ENCODE measurements around the gene ATRAID.
A peak's percentile ranks its signal among the peaks of the same experiment; 100 is the strongest.

Gene ATRAID

DNA sequence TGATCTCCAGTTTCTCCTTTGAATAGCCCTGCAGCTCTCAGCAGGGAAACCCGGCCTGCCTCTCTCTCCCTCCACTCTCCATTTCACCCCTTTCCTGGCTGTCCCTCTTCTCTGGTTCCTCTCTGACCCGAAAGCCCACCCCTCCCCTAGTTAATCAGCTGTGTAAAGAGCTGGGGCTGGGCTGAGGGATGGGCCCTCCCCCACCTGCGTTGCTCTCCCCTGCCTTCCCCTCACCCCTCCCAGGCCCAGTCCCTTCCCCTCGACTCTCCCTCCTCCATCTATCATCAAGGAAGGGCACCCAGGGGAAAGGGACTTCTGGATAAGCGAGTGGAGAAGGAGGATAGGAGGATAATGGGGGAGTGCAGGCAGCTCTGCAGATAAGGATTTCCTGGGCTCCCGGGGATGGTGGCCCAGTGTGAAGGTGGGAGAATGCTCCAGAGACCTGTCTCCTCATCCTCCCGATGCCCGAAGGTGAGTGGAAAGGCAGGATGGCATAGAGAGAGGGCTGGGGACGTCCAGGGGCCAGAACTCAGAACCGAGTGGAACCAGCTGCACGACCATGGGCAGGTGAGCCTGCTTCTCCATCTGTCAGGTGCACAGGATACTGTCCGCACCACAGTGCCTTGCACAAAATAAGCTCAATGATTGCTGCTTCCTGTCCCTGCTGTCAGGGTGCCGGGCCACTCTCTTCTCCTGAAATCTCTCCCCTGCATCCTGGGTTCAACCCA, 39.0 kb downstream of the ATRAID start:
- DNase-seq (ENCODE audit: low read depth), result no peak

DNA sequence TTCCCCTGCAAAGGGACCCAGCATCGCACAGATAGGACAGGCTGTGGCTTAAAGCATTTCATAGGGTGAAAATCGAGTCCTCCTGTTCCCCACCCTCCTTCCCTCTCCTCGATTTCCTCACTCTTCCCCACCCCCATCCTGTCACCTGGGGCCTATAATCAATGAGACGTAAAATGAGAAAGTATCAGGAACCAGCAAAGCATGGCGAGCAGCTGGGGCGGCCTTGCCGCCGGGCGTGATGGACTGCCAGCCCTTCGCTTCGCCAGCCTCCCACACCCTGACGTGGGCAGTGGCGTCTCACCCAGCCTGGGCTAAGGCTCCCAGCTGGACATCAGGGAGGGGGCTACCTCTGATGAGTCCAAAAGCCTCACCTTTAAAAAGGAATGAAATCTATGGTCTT, 39.9 kb downstream of the ATRAID start:
- no peak for DNase-seq (ENCODE audit: low read depth)

DNA sequence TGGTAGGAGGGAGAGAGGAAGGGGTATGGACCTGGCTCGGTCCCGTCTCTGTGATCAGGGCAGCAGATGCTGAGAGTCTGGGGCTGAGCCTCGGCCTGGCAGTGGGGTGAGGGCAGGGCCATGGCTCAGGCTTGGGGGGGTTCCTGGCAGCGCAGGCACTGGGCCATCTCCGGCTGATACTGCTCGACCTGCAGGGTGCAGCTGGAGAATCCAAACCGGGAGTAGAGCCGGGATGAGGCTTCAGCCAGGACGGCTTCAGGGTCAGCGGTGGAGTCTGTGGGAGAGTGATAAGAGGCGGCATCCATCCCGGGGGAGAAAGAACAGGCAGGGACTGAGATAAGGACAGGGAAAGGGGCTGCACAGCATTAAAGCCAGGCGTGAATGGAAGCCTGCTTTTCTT, 43.3 kb downstream of the ATRAID start:
- no peak for DNase-seq (ENCODE audit: low read depth)

DNA sequence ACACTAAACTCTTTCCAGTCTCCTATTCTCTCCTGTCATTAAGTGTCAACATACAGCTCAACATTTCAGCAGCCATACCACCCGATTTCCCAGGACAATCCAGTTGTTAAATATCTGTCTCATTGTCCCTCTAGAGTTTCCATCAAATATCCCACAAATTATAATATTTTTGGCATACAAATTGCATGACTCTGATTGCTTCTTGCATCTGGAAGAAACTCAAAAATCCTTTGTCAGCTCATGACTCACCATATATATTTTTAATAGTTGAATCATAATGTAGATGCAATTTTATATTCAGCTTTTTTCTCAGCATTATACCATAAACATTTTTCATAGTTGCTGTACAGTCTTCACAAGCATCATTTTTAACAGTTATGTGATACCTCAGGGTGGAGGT, 43.8 kb downstream of the ATRAID start:
- DNase-seq (ENCODE audit: low read depth), result peak; percentile 40

DNA sequence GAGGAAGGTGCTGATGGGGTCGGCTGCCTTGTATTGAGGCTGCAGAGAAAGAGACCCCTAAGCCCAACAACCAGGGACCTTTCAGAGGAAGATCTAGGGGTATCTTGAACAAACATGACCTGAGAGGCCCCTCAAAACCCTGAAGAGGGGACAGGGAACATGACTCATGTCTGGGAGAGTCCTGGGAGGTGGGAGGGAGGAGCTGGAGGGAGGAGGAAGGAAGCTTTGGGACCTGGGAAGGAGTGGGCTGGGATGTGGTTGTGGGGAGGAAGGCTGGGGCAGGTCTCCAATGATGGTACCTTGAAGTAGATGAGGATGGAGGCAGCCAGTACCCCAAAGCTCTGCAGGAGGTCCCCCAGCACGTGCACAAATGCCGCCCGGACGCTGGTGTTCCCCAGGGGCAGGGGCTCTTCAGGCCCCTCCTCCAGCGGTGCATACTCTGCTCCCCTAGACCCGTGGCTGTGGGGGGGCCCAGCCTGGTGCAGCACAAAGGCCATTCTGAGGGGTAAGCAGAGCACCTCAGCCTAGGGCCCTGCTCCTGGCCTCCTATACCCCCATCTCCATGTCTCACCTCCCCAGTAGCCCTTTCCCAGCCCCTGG, 45.1 kb downstream of the ATRAID start:
- DNase-seq (ENCODE audit: low read depth), result no peak

DNA sequence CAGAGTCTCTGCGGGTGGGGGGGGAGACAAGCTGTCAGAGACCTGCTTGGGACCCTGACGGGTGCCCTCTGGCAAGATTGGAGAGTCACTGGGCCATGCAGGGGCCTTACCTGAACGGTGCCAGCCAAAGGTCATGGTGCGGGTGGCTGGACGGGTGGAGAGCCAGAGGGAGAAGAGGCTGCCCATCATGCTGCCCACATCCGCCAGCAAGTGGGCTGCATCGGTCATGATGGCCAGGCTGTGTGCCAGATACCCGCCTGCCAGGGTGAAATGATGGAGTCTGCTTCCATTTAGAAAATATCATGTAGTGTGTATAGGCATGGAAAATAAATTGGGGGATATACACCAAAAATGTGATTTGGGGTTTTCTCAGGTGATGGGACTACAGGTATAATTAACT, 46.2 kb downstream of the ATRAID start:
- DNase-seq (ENCODE audit: low read depth), result no peak

DNA sequence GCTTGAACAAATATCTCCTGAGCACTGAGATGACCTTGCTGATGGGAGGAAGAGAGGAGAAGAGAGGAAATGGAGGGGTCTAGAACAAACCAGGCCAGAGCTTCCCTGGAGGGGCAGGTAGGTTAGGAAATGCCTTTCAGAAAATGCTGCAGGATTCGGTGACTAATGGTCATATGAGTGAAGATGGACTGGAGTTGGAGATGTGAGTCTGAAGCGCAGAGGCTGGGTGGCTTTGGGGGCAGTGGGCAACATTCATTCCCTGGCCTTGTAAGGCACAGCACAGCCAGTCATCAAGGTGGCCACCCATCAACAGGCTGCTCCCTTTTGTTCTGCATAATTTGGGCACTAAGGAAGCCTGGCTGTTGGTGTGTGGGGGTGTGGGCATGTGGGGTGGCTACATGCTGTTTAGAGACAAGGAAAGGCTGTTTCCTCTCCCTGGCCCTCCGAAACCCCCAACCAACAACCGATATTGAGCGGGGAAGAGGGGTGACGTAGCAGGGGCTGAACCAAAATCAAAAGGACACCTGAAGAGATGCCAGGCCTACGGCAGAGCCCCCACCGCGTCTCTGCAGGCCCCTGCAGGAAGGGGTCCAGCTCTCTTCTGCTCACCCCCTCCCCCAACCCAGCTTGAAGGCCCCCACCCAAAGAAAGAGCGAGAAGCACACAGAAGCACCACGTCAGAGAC, 49.5 kb downstream of the ATRAID start:
- DNase-seq (ENCODE audit: low read depth), result no peak

DNA sequence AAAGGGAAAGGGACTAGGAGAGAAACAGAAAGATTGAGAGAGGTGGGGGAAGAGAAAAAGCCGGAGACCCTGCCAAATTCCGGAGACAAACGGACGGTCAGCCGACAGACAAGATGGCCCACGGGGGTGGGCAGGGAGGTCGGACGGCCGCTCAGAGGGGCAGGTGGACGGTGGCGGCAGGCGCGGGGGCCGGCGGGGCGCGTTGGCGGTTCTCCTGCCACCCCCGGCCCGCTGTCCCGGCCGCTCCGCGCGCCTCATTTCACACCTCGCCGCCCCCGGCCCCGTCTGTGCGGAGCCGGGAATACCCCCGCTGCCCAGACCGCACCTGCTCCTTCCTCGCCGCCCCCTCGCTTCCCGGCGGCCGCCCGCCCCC, 50.1 kb downstream of the ATRAID start:
- no peak for DNase-seq (ENCODE audit: low read depth)

DNA sequence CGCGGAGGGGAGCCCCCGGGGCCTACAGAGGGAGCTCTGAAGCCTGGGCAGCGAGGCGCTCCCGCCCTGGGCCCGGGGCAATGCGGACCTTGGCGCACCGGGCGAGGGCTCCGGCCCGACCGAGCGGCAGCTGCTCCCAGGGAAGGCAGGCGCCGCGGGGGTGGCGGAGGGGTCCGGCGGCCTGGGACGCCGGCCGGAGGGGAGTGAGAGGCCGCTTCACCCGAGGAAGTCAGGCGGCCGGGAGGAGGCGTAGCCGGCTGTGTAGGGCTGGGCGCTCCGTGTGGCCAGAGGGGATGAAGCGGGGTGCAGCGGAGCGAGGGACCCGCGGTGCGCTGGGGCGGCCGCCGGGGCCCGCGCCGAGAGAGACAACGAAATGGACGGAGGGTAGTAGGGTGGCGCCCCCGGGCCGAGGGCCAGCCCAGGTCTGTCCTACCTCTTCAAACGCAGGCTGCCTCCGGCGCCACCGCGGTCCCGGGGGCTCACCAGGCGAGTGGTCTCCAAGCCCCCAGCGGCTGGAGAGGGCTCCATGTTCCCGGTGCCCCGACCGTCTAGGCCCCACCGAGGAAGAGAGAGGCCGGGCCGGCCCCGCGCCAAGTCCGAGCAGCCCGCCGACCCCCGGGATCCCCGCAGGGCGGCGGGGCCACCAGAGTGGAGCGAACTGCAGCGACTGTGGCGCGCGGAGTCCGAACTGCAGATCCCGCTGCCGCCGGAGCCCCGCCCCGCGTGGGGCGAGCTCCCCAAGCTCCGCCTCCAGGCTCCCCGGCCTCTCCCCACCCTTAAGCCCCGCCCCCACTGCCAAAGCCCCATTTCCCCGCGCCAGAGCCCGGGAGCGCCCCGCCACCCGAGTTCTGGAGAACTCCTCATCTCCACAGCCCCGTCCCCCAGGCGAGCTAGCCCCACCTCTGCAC, 50.8 kb downstream of the ATRAID start, which contains the start of gene SLC30A3:
TSS of gene SLC30A3 (minus strand) at position 669 of the 908 bp plus-strand sequence. CDS start at position 528, 141 bp downstream.
- no peak for DNase-seq (ENCODE audit: low read depth)

DNA sequence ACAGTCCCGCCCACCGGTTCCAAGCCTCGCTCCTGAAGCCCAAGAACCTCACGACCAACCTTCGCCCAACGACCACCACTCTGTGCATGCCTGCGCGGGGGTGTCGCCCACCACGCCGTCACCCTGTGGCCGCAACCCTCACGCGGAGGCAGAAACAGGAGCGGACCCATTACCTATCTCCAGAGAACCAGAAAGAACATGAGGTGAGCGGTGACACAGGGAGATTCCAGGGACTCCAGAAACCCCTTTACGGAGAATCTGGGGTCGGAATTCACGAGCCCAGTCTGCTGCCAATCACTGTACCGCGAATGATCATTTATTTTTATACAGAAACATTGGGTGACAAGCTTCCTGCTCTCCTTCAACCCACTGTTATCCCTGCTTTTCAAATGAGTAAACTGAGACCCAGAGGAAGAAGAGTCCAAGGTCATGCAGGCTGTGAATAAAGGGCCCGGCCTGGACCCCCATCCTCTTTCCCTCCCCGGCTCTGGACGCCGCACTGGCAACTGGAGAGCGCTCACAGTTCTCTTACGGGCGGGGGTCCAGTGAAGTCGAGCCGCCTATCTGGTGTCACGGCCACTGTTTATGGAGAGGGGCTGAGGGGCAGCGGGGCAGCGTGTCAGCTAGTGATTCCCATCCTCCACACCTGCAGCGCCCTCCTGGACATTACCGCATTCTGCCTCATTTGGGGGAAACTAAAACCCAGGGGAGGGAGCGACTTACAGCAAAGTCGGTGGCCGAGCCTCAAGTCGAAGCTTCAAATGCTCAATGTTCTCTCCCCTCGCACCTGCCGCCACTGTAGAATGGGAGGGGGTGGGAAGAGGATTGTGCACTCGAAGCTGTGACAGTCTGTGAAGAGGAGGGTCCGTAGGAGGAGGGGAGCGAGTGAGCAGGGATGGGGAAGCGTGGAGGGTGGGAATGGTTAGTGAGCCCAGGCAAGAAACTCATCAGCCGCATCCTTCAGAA, 51.7 kb downstream of the ATRAID start:
- DNase-seq (ENCODE audit: low read depth), result no peak

DNA sequence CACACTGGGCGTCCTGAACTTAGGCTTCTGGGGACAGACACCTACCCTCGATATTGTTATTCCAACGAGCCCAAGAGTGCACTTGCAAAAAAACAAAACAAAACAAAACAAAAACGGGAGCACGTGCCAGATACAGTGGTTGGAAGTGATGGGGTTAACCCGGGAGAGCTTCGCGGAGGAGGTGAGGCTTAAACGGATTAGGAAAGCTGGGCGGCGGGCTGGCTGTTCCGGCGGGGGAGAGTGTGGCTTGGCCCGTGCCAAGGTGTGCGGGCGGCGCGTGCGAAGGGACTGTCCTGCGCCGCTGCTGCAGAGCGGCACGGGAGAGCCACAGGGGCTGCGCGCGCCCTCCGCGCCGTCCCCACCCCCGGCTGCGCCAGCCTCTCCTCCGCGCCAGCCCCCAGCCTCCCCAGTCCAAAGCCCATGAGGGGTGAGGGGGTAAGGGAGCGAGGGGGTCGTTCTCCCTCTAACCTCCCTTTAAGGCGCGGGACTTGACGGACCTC, 52.5 kb downstream of the ATRAID start:
- DNase-seq (ENCODE audit: low read depth), result no peak

DNA sequence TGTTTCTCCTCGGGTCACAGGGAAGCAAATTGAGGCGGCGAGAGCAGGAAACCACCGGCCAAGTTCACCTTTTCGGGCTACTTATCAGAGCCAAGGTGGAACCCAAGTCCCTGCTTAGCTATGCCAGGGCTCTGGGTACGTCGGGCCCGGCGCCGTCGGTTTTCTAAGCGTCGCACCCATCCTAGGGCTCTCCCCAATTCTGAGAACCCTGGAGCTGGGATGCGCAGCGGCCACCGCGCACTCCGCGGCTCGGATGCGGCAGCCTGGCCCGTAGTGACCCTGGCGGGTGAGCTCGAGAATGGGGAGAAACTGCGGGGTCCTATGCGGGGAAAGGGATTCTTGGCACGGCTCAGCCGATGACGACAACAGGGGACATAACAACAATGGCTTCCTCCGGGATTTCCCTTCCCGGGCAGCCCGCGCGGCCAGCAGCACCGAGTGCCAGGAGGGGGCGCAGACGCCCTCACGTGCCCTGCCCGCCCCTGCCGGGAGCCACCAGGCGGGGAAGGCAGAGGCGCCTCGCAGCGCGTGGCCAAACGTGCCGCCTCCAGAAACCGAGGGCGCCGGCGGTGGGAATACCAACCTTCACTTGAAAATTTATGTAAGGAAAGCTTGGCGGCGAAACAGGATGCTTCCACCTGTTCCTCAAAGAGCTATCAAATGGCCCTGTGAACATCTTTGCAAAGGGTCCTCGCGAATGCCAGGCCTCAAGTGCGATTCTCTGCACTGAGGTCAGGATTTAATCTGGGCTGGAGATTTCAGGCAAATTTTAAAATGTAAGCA, 53.1 kb downstream of the ATRAID start:
- no peak for DNase-seq (ENCODE audit: low read depth)

DNA sequence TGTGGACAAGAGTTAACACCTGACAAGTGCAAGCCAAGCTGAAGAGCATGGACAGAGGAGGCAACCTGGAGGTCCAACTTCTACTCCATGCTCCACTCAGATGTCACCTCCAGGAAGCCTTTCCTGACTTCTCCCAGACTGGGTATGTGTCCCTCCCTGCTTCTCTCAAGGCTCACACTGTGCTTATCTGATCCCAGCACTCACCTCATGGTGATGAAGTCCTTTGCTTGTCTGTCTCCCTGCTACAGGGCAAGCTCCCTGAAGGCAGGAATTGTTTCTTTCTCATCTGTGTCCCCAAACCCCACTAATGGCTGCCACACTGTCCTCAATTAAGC, 53.7 kb downstream of the ATRAID start:
- no peak for DNase-seq (ENCODE audit: low read depth)
